ENCODE measurements around the gene SDHAF1.
A peak's percentile ranks its signal among the peaks of the same experiment; 100 is the strongest.
"Not testable (repeated sequence)": the region's sequence is repeated elsewhere in the genome, so short reads cannot be mapped to it uniquely, and the experiment has no call there.

Gene SDHAF1, protein sequence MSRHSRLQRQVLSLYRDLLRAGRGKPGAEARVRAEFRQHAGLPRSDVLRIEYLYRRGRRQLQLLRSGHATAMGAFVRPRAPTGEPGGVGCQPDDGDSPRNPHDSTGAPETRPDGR

DNA sequence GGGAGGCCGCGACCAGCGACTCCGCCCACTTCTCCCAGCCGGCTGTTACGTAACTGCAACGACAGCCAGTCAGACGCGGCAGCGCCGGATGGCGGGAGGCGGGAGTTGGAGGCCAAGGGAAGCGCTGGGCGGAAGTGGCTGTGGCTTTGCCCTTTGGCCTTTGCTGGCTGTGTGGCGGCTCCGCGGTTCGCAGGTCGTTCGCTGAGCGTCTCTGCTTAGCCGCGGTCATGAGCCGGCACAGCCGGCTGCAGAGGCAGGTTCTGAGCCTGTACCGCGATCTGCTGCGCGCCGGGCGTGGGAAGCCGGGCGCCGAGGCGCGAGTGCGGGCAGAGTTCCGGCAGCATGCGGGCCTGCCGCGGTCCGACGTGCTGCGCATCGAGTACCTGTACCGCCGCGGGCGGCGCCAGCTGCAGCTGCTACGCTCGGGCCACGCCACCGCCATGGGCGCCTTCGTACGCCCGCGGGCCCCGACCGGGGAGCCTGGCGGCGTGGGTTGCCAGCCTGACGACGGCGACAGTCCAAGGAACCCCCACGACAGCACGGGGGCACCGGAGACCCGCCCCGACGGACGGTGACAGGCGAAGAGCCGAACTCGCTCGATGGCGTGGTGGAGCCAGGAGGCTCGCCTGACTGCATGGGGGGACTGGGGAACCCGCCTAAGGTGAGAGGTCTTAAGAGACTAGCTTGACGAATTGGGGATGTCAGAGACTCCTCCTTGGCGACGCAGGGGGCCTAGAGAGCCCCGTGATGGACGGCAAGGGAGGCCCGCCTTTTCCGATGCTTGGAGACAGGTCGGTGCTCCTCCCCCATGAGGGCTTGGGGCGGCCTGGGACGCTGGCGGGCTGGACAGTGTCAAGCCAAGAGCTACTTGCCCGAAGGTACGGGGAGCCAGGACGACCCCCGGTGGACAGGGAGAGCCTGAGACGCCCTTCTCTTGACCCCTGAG is at the start of gene SDHAF1:
TSS of gene SDHAF1 (plus strand) at position 141 of the 946 bp plus-strand sequence. CDS start at position 228, 87 bp downstream.
- DNase-seq (ENCODE audit: low read depth in 1 of 2, low spot score in 1 of 2) = peak; percentile 85 to 93

DNA sequence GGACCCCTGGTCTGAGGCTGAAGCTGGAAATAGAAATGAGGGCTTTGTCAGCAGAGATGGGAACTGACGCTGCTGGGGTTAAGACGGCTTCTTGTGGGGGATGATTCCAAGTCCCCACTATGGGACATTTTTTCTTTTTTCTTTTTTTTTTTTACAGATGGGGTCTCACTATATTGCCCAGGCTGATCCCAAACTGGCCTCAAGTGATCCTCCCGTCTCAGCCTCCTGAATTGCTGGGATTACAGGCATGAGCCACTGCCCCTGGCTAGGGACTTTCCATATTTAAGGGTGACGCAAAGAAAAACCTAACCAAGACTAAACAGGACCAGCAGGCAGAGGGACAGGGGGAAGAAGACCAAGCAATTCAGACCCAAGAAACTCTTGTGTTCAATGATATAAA is 48.8 kb upstream of the SDHAF1 start:
- no peak for DNase-seq (ENCODE audit: low read depth in 1 of 2, low spot score in 1 of 2)

- DNase-seq (ENCODE audit: low read depth in 1 of 2, low spot score in 1 of 2) = no peak
These were observed 45.9 kb upstream of the SDHAF1 start for GRCh38 chr19:35949131-35949530.

- no peak for DNase-seq (ENCODE audit: low read depth in 1 of 2, low spot score in 1 of 2)
These were observed 38.9 kb upstream of the SDHAF1 start for GRCh38 chr19:35955881-35956634.

- not testable (repeated sequence) for DNase-seq (ENCODE audit: low read depth in 1 of 2, low spot score in 1 of 2)
These were observed 37.6 kb upstream of the SDHAF1 start for GRCh38 chr19:35957411-35957810.

DNA sequence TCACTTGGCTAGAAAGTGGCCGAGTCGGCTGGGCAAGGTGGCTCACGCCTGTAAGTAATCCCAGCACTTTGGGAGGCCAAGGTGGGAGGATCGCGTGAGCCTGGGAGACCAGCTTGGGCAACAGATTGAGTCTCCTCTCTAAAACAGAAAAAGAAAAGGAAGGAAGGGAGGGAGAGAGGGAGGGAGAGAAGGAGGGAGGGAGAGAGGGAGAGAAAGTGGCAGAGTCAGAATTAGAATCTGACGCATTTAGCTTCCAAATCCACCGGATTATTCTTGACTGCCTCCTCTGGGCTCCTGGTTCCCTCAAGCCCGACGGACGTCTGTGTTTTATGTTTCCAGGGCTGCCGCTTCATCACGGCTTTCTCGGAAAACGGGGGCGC is 36.3 kb upstream of the SDHAF1 start:
- no peak for DNase-seq (ENCODE audit: low read depth in 1 of 2, low spot score in 1 of 2)

DNA sequence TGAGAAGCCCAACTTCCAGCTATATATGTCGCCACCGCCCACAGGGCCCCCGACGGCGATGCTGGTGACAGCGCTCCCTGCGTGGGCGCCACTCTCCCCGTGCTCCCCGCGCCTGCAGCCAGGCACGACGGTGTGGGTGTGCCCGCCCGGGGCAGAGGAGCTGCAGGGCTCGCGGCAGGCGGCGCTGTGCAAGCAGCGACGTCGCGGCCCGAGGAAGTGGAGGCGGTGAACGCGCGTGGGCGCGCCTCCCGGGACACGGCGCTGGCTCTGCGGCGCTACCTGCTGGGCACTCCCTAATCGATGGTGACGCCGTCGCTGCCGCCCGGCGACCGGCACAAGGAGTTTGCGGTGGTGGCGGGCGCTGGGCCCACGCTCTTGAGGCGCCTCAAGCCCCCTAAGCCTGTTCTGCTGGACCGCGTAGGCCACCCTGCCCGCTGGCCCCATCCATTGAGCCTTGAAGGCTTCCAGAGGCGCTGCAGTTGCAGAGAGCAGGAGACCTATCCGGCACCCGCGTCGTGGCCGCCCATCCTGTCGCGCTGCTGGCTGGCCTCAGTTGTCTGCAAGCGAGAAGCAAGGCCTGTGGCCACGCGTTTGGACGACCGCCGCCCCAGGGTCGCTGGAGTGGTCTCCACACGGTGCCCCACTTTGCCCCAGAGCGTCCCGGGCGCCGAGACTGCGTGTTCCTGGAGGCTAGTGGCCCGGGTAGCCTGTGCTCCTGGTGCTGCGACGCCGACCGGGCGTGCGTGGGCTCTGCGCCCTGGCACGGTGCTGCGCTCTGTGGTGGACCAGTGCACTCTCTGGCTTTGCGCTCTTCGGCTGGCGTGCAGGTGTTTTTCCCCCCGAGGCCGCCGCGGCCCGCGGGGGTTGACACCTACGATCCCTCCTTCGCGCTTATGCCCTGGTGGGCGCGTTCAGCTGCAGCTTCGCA is 35.7 kb upstream of the SDHAF1 start:
- DNase-seq (ENCODE audit: low read depth in 1 of 2, low spot score in 1 of 2) = peak; percentile 55 to 64

- DNase-seq (ENCODE audit: low read depth in 1 of 2, low spot score in 1 of 2) = no peak
These were observed 35.0 kb upstream of the SDHAF1 start for GRCh38 chr19:35959968-35960320.

DNA sequence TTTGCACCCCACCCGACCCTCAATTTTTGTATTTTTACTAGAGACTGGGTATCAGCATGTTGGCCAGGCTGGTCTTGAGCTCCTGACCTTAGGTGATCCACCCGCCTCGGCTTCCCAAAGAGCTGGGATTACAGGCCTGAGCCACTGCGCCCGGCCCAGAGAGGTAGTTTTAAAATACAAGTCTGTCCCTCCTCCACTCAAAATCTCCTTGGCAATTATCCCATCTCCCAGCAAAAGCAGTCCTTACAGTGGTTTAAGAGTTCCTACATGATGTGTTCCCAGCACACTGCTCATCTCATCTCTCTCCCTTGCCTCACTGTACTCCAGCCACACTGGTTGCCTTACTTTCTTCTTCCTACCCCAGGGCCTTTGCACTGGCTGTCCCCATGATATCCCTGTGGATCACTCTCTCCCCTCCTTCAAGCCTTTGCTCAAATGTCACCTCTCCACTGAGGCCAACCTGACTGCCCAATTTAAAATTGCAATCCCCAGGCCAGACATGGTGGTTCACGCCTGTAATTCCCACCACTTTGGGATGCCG is 34.5 kb upstream of the SDHAF1 start:
- DNase-seq (ENCODE audit: low read depth in 1 of 2, low spot score in 1 of 2) = no peak

DNA sequence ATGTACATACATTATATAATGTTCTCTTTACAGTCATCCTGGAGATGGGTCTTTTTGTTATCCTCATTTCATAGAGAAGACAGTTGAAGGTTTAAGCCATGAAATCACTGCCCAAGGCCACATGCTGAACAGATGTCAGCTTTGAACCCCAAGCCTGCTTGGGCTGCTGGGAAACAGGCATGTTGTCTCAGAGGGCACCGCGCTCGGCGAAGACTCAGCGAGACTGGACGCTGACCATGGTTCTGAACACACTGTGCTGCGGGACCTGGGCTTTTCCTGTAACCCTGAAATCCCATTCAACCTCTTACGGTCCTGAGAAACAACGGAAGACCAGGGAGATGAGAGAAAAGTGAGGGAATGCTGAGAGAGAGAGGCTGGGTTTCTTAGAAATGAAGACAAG is 31.5 kb upstream of the SDHAF1 start:
- peak in 1 of 2 donors; percentile 25 for DNase-seq (ENCODE audit: low read depth in 1 of 2, low spot score in 1 of 2)

DNA sequence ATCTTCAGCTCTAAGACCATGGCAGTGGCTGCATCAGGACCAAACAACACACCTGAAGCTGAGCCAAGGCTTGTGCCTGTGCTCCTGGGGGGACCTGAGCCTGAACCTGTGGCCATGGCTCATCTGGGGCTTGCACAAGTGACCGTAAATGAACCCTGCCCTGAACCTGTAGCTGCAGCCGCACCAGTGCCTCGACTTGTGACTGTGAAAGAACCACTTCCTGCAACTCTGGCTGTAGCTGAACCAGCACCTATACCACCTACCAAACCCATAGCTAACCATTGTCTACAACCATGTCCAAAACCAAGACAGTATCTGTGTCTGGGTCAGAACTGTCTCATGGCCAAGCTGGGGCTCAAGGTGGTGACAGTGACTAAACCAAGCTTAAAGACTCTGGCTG is 28.2 kb upstream of the SDHAF1 start:
- no peak for DNase-seq (ENCODE audit: low read depth in 1 of 2, low spot score in 1 of 2)

DNA sequence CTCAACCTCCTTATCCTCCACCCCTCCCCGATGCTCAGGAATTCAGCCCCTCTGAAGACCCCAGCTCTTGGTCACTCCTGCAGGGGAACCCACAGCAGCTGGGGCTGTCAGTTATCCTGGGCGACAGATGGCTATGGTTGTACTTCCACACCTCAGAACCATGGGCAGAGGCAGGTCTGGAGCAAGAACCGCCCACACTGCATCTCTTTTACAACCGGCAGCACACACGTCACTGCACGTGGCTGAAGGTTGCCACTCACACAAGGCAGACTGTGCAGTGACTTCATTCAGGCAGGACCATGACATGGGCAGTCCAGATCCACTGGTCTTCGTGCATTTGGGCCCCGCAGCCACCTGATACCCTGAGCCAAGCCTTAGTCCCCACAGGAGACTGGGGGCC is 21.5 kb upstream of the SDHAF1 start:
- DNase-seq (ENCODE audit: low read depth in 1 of 2, low spot score in 1 of 2) = no peak

DNA sequence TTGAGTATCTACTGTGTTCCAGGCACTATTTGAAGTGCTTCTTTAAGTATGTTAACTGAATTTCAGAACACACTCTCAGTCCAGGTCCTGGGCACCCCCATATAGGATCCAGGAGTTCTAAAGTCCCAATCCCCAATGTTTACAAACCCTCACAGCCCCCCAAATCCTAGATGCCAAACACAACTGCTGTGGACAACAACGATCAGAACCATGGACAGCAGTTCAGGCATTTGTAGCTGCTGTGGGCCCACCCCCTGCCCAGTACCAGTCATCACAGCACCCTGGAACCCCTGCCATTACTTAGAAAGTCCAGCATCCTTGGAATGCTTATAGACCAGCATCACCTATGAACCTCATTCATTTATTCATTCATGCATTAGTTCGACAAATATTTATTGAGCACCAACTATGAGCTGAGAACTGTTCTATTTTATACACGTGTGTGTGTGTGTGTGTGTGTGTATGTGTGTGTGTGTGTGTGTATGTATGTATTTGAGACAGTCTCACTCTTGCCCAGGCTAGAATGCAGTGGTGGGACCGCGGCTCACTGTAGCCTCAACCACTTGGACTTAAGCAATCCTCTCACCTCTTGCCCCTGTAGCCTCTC is 19.3 kb upstream of the SDHAF1 start:
- no peak for DNase-seq (ENCODE audit: low read depth in 1 of 2, low spot score in 1 of 2)

DNA sequence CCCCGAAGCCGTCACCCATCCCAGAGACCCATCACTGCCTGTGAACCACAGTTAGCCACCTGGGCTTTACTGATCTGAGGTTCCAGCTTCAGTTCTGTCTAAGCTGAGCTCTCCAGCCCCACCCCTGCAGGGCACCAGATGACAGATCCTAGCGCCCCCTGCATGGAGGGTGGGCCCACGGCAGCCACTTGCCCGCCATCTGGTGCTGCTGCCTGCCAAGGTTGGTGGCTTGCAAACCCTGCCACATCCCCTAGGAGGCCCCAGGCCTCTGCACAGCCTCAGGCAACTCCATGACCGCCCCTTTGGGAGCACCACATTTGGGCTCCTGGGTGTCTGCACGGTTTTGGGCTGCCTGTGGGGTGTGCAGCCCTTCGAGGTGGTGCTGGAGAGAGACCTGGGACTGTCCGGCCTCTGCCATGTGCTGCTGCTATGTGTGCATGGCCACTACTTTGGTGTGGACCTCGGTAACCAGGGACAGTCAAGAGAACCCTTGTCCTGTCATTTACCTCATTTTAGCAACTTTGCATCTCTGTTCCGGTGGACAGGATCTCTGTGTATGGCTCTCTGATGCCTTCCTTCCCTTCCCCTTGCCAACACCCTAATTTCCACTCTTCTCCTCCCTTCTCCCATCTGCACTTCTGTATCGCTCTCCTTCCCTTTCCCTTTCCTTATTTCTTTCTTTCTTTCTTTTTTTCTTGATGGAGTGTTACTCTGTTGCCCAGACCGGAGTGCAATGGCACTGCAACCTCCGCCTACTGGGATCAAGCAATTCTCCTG is 17.4 kb upstream of the SDHAF1 start:
- DNase-seq (ENCODE audit: low read depth in 1 of 2, low spot score in 1 of 2) = no peak

DNA sequence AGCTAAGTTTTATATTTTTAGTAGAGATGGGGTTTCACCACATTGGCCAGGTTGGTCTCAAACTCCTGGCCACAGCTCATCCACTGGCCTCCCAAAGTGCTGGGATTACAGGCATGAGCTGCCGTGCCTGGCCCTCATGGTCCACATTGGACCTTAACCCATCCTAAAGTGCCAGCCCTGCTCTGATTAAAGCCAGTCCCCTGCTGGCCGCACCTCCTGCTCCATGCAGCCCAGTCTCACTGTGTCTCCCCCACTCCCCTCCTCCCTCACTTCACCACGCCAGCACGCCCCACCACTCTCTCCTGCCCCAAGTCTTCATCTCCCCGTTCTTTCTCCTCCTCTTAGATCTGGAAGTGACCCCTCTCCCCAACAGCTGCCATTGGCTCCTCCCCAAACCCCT is 16.7 kb upstream of the SDHAF1 start:
- no peak for DNase-seq (ENCODE audit: low read depth in 1 of 2, low spot score in 1 of 2)

DNA sequence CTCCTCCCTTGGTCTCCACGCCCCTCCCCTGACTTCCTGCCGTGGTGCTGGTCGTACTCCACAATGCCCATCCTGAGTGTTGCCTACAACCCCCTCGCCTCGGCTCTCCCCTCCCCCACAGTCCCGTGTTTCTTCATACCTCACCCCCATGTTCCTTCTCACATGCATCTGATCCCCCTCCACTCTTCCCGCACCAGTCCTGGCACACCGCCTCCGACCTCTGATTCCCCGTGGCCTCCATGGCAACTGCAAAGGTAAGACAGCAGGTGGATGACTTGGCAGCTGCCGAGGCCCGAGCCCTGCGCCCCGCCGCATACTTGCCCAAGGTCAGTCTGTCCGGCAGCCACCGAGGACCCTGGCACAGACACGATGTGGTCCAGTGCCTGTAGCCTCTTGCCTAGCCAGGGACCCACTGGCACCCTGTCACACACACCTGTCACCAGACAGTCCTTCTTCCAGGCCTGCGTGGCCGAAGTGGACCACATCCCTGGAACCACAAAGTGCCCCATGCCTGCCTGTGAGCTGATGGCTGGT is 16.1 kb upstream of the SDHAF1 start:
- no peak for DNase-seq (ENCODE audit: low read depth in 1 of 2, low spot score in 1 of 2)

DNA sequence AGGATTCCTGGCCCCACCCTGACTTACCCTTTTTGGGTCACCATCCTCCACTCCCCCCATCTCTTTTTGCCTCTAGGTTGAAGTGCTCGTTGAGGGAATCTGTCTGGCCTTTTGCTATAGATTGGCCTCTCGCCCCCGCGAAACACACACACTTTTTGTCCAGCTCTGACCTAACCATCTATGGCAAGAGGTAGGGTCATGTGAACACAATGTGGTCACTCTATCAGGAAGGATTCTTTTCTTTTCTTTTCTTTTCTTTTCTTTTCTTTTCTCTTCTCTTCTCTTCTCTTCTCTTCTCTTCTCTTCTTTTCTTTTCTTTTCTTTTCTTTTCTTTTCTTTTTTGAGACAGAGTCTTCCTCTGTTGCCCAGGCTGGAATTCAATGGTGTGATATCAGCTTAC is 14.0 kb upstream of the SDHAF1 start:
- DNase-seq (ENCODE audit: low read depth in 1 of 2, low spot score in 1 of 2) = not testable (repeated sequence)

- DNase-seq (ENCODE audit: low read depth in 1 of 2, low spot score in 1 of 2) = no peak
These were observed 11.8 kb upstream of the SDHAF1 start for GRCh38 chr19:35983177-35983576.

GRCh38 chr19:35986111-35986510 is 8.9 kb upstream of the SDHAF1 start:
- no peak for DNase-seq (ENCODE audit: low read depth in 1 of 2, low spot score in 1 of 2)
